Omental fat pad (tissue), 4 donors: ENCODE results near the gene IDH2. TPM values are rescaled to one million over a fixed set of nuclear protein-coding genes. Genes with fewer than 3 reads are reported as not detected.
"Not testable (repeated sequence)": the region's sequence is repeated elsewhere in the genome, so short reads cannot be mapped to it uniquely, and the experiment has no call there.

ENCODE experiments used
- ATAC-seq: fragments of 150-250 bp; one replicate; pipeline ENCODE4 v1.9.1; 2016; ENCODE audit warnings: mild to moderate bottlenecking, moderate library complexity; ENCODE audit not compliant: low FRiP score
- DNase-seq: peaks from one replicate; pipeline ENCODE4 v3.0.0-alpha.2; 2019; ENCODE audit warnings: low spot score
- CTCF ChIP-seq, 3 donors: fragments of 450-650 bp; IDR thresholded peaks; one replicate each; pipeline ENCODE4 v1.5.1; 2016 to 2017; ENCODE audit warnings: antibody characterized with exemption in 3 of 3, mild to moderate bottlenecking in 3 of 3, moderate library complexity in 2 of 3
- total RNA-seq, 4 donors: library from RNA; depleted of rRNA; stranded (reverse); fragments of >200 nt; gene quantifications; one replicate each; pipeline ENCODE4 v1.1.0, GENCODE V29; 2016

Gene IDH2
- total RNA-seq, 4 donors from 2014 or later, result 24.9 to 43.7 (median 35.2) TPM

- TF ChIP-seq CTCF (IDR thresholded peaks at IDR 0.05), result no peak
- DNase-seq (no peak), ATAC-seq (no peak)
These were observed 40.2 kb upstream of the IDH2 start for GRCh38 chr15:90142216-90143165.

DNA sequence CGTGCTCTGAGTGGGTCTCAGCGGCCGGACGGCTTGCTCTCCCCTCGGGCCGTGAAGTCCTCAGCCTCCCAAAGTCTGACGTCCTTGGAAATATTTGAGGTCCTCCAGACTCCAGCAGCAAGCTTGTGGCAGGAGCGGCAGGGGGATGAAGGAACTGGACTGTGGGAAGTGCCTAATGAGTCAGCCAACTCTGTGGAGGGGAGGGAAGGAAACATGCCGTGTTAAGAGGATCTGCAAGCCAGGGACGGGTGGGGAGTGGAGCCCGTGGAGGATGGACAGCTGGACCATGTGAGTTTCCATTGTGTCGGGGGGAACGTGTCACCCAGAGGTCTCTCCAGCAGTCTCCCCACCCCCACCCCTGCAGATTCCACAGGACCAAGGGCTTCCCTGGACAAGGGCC is 39.4 kb upstream of the IDH2 start:
- no peak for TF ChIP-seq CTCF (IDR thresholded peaks at IDR 0.05)
- DNase-seq (no peak), ATAC-seq (no peak)

- ATAC-seq, DNase-seq: not testable (repeated sequence)
These were observed 37.3 kb upstream of the IDH2 start for GRCh38 chr15:90139549-90139948.

DNA sequence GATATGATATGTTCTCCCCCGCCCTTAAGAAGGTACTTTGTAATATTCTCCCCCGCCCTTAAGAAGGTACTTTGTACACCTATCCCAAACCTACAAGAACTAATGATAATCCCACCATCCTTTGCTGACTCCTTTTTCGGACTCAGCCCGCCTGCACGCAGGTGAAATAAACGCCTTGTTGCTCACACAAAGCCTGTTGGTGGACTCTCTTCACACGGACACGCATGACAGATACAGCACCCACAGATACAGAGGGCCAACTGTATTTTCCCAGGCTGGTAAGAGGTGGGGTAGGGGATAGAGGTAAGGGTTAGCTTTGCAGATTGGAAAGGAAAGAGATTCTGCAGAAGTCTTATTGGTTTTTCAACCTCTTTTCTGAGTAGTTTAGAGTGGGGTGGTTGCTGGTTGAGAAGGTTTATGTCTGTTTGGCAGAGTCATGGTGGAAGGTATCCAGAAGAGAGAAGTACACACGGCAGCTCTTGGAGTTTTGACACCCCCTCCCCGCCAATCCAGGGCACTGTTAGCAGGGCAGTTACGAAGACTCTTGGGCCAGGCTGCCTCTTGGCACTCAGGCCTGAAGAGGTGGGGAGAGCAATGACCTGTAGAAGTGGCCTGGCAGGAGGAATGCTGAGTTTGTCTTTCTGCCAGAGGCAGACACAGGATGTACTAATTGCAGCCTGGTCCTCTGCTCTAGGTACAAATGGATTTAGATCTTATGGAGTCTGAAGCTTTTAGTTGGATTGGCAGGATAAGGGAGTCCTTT is 36.0 kb upstream of the IDH2 start:
- ATAC-seq (no peak), DNase-seq (no peak)
- no peak for TF ChIP-seq CTCF (IDR thresholded peaks at IDR 0.05)

DNA sequence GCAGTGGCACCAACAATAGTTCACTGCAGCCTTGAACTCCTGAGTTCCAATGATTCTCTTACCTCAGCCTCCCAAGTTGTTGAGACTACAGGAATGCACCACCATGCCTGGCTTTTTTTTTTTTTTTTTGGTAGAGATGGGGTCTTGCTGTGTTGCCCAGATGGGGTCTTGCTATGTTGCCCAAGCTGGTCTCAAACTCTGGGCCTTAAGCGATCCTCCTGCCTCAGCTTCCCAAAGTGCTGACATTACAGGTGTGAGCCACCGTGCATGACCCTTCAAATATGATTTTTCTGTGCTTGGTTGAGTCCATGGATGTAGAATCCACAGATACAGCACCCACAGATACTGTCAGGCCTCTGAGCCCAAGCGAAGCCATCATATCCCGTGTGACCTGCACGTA is 30.2 kb upstream of the IDH2 start:
- DNase-seq, result no peak
- no peak for ATAC-seq

GRCh38 chr15:90131848-90132247 is 29.6 kb upstream of the IDH2 start:
- DNase-seq (no peak), ATAC-seq (no peak)
- TF ChIP-seq CTCF (IDR thresholded peaks at IDR 0.05), result no peak

More for the DNA sequence above, 30.2 kb upstream of the IDH2 start:
- TF ChIP-seq CTCF (IDR thresholded peaks at IDR 0.05), result no peak

DNA sequence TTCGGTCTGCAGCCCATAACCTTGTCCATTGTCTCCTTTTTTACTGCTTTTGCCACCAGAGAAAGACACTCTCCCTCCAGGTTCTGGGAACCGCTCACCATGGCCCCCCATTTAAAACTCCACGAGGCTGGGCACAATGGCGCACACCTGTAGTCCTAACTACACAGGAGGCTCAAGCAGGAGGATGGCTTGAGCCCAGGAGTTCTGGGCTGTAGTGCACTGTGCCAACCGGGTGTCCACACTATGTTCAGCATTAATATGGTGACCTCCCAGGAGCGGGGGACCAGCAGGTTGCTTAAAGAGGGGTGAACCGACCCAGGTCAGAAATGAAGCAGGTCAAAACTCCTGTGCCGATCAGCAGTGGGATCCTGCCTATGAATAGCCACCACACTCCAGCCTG is 28.0 kb upstream of the IDH2 start:
- no peak for ATAC-seq
- TF ChIP-seq CTCF (IDR thresholded peaks at IDR 0.05), result no peak
- no peak for DNase-seq
